ENCODE data around the gene BAG3.
"Not testable (repeated sequence)": the region's sequence is repeated elsewhere in the genome, so short reads cannot be mapped to it uniquely, and the experiment has no call there.

BAG3 gene

DNA sequence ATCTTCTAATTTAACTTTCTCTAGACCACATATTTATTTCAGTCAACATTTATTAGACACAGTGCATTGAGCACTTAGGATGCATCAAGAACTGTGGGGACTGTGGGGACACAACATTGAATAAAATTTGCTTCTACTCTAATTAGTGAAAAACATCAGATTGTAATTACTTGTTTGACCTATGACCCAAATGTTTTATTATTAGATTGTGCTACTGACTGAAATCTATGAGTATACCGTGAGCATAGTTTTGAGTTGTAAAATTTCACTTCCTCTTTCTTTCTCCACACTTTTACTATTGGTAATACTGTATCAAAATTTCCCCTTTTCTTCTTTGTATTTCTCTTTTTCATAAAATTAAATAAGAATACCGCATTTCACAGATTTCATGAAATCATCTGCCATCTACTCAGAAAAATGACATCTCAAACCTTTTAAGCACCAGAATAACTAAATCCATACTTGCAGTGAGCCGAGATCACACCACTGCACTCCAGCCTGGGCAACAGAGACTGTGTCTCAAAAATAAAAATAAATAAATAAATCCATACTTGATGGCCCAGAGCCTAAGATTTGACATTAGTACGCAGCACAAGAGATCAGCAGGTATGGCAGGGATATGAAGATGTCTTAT lies 49.3 kb downstream of the BAG3 start:
- H3K4me3 ChIP-seq (ENCODE audit: low read depth, low read length): no peak overlapping the region
- in situ Hi-C loops (cut with HindIII; ENCODE audit: low sequenced_read_pairs): no loop called here
- TF ChIP-seq, protein P1, sequence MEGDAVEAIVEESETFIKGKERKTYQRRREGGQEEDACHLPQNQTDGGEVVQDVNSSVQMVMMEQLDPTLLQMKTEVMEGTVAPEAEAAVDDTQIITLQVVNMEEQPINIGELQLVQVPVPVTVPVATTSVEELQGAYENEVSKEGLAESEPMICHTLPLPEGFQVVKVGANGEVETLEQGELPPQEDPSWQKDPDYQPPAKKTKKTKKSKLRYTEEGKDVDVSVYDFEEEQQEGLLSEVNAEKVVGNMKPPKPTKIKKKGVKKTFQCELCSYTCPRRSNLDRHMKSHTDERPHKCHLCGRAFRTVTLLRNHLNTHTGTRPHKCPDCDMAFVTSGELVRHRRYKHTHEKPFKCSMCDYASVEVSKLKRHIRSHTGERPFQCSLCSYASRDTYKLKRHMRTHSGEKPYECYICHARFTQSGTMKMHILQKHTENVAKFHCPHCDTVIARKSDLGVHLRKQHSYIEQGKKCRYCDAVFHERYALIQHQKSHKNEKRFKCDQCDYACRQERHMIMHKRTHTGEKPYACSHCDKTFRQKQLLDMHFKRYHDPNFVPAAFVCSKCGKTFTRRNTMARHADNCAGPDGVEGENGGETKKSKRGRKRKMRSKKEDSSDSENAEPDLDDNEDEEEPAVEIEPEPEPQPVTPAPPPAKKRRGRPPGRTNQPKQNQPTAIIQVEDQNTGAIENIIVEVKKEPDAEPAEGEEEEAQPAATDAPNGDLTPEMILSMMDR (IDR thresholded peaks at IDR 0.05; ENCODE audit: low read depth, low read length, missing control alignments): no peak
- DNase-seq (ENCODE audit: low read depth): no peak

DNA sequence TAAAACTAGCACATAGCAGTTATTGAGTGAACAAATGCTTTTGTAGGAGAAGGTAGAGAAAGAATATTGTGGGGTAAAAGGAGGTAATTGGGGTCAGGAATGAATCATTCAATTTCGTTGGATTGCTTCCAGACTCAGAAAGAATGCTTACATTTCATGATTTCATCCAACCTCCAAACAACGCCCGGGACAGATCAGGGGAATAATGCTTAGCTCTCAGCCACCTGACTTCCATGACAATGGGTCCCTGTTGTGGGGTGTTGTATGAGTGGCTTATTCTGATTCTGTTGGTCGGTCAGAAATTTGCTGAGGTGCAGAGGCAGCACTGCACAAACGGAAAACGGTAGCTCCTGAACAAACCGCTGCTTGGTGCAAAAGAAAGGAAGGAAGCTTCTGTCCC lies 50.7 kb downstream of the BAG3 start:
- in situ Hi-C loops (cut with HindIII; ENCODE audit: low sequenced_read_pairs): no loop called here
- peak; percentile 23 for DNase-seq (ENCODE audit: low read depth)
- H3K4me3 ChIP-seq (ENCODE audit: low read depth, low read length): no peak overlapping the region
- TF ChIP-seq, protein P1 (IDR thresholded peaks at IDR 0.05; ENCODE audit: low read depth, low read length, missing control alignments): no peak

DNA sequence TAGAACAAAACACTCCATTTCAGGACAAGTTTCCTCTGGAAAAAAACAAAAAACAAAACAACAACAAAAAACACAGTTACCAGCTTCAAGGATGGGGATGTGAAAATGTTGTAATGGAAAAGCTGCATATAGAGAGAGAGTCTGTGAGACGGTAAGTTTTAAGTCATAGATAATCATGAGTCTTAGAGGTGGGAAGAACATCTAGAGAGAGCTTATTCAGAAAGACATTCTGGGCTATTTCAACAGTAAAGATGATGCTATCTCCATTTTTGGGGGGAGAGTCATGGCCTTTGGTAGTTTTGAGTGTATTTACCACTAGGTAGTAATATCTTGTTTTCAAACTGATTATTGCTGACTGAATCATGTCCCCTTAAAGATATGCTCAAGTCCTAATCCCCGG lies 51.4 kb downstream of the BAG3 start:
- DNase-seq (ENCODE audit: low read depth): no peak
- in situ Hi-C loops (cut with HindIII; ENCODE audit: low sequenced_read_pairs): no loop called here
- TF ChIP-seq, protein P1 (IDR thresholded peaks at IDR 0.05; ENCODE audit: low read depth, low read length, missing control alignments): no peak

DNA sequence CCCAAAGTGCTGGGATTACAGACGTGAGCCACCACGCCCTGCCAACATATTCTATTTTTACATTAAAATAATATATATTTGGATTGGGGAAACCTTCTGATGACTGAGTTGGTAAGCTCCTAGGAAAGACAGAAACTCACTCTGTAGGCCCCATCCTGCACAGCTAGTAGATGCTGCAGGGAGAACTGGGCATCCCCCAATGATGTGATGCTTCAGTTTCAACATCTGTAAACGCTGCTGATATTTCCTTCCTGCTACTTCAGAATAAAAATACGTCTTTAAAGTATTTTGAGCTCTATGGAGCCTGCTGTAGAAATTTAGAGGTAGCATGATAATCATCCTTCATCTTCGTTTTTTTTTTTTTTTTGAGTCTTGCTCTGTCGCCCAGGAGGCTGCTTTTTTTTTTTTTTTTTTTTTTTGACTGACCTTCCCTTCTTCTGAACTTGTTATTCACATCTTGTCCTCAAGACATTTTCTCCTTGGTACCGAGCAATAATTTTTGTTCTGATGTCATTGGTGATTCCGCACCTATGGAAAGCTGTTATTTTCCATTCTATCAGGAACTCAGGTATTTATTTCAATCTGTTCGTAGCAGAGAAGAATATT lies 52.8 kb downstream of the BAG3 start:
- TF ChIP-seq, protein P1 (IDR thresholded peaks at IDR 0.05; ENCODE audit: low read depth, low read length, missing control alignments): no peak
- in situ Hi-C loops (cut with HindIII; ENCODE audit: low sequenced_read_pairs): no loop called here
- no peak overlapping the region for H3K4me3 ChIP-seq (ENCODE audit: low read depth, low read length)
- no peak for DNase-seq (ENCODE audit: low read depth)

More for the DNA sequence above, 51.4 kb downstream of the BAG3 start:
- no peak overlapping the region for H3K4me3 ChIP-seq (ENCODE audit: low read depth, low read length)

DNA sequence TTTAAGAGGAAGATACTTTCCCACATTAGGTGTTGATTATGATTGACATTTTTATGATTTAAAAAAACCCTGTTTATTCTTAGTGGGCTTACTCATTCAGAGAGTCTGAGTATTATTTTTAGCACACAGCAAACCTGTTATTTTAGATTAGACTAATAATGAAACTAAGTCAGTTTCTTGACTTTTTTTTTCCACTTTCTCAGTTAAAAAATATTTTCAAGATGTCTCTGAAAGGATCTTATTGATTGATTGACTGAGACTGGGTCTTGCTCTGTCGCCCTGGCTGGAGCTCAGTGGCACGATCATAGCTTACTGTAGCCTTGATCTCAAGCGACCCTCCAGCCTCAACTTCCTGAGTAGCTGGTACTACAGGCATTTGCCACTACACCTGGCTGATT lies 54.3 kb downstream of the BAG3 start:
- no peak for DNase-seq (ENCODE audit: low read depth)
- TF ChIP-seq, protein P1 (IDR thresholded peaks at IDR 0.05; ENCODE audit: low read depth, low read length, missing control alignments): no peak
- no peak overlapping the region for H3K4me3 ChIP-seq (ENCODE audit: low read depth, low read length)
- in situ Hi-C loops (cut with HindIII; ENCODE audit: low sequenced_read_pairs): no loop called here

DNA sequence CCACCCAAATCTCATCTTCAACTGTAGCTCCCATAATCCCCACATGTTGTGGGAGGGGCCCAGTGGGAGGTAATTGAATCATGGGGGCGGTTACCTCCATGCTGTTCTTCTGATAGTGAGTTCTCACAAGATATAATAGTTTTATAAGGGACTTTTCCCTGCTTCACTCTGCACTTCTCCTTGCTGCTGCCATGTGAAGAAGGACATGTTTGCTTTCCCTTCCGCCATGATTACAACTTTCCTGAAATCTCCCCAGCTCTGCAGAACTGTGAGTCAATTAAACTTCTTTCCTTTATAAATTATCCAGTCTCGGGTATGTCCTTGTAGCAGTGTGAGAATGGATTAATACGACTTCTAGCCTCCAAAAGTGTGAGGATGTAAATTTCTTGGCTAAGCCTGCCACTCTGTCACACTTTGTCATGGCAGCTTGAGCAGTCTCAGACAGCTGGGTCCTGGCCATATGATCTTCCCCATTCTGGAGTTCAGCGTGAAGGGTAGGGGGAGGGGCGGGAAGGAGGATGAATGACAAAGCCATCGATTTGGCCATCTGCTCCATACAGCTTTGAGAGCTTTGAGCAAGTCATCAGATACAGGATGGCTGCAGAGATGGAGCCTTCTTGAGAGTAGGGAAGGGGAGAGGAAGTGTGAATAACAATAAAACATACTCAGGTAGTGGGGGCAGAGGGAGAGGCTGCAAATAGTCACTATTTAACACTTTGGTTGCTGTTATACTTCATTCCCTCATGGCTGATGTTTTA lies 55.5 kb downstream of the BAG3 start:
- in situ Hi-C loops (cut with HindIII; ENCODE audit: low sequenced_read_pairs): no loop called here
- no peak for DNase-seq (ENCODE audit: low read depth)
- no peak overlapping the region for H3K4me3 ChIP-seq (ENCODE audit: low read depth, low read length)
- TF ChIP-seq, protein P1 (IDR thresholded peaks at IDR 0.05; ENCODE audit: low read depth, low read length, missing control alignments): no peak

DNA sequence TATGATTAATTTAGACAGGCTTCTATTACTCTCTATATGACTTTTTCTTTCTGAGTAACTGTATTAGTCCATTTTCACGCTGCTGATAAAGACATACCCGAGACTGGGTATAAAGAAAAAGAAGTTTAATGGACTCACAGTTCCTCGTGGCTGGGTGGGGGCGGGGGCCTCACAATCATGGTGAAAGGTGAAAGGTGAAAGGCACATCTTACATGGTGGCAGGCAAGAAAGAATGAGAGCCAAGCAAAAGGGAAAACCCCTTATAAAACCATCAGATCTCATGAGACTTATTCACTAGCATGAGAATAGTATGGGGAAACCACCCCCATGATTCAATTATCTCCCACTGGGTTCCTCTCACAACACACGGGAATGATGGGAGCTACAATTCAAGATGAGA lies 56.2 kb downstream of the BAG3 start:
- H3K4me3 ChIP-seq (ENCODE audit: low read depth, low read length); in situ Hi-C loops (cut with HindIII; ENCODE audit: low sequenced_read_pairs); DNase-seq (ENCODE audit: low read depth): not testable (repeated sequence)

DNA sequence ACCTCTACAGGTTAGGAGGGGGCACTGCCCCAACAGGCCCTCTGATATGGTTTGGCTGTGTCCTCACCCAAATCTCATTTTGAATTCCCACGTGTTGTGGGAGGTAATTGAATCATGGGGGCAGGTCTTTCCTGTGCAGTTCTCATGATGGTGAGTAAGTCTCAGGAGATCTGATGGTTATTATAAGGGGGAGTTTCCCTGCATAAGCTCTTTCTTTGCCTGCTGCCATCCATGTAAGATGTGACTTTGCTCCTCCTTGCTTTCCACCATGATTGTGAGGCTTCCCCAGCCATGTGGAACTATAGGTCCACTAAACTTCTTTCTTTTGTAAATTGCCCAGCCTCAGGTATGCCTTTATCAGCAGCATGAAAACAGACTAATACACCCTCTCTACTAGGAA lies 59.8 kb downstream of the BAG3 start:
- in situ Hi-C loops (cut with HindIII; ENCODE audit: low sequenced_read_pairs); DNase-seq (ENCODE audit: low read depth); H3K4me3 ChIP-seq (ENCODE audit: low read depth, low read length): not testable (repeated sequence)

Data from astrocyte of the cerebellum (primary cell).